GM12864 (cell line): ENCODE measurements around the gene DENND5B.

Experiments
- DNase-seq: peaks from one replicate; pipeline ENCODE4 v3.0.0-alpha.2; 2011; ENCODE audit warnings: low read depth
- H3K4me3 ChIP-seq: 2 replicates; pipeline ENCODE4 v1.5.1; 2011; ENCODE audit warnings: mild to moderate bottlenecking, low read depth, low read length, control low read depth
- CTCF ChIP-seq: IDR thresholded peaks from 2 replicates; pipeline ENCODE4 v1.5.1; 2011; ENCODE audit warnings: low read depth, mild to moderate bottlenecking, moderate library complexity, low read length, control low read depth, inconsistent platforms; ENCODE audit errors: missing control alignments

DENND5B gene

GRCh38 chr12:31605531-31605930 is 14.6 kb upstream of the DENND5B start:
- DNase-seq = no peak
- no peak overlapping the region for H3K4me3 ChIP-seq
- TF ChIP-seq CTCF = no peak

GRCh38 chr12:31603546-31604009 is 12.6 kb upstream of the DENND5B start:
- H3K4me3 ChIP-seq = no peak overlapping the region; the same call in 1 of the 2 replicates
- TF ChIP-seq CTCF = no peak
- DNase-seq = peak; percentile 88

- TF ChIP-seq CTCF = no peak
- DNase-seq = no peak
- no peak overlapping the region for H3K4me3 ChIP-seq
Measured at GRCh38 chr12:31600750-31601149, 9.8 kb upstream of the DENND5B start.

- peak; percentile 26 for TF ChIP-seq CTCF
- DNase-seq = no peak
- H3K4me3 ChIP-seq = no peak overlapping the region
Measured at GRCh38 chr12:31600252-31600651, 9.3 kb upstream of the DENND5B start.

GRCh38 chr12:31599053-31599452 is 8.1 kb upstream of the DENND5B start:
- H3K4me3 ChIP-seq = no peak overlapping the region
- DNase-seq = peak; percentile 77
- no peak for TF ChIP-seq CTCF

- H3K4me3 ChIP-seq = no peak overlapping the region
- DNase-seq = no peak
- TF ChIP-seq CTCF = no peak
Measured at GRCh38 chr12:31597066-31597465, 6.1 kb upstream of the DENND5B start.

- no peak overlapping the region for H3K4me3 ChIP-seq
- TF ChIP-seq CTCF = no peak
Measured at GRCh38 chr12:31594681-31595080, 3.7 kb upstream of the DENND5B start.

More at GRCh38 chr12:31594681-31595080, 3.7 kb upstream of the DENND5B start:
- DNase-seq = no peak
